ENCODE results near the gene FAM47E.

FAM47E gene, protein sequence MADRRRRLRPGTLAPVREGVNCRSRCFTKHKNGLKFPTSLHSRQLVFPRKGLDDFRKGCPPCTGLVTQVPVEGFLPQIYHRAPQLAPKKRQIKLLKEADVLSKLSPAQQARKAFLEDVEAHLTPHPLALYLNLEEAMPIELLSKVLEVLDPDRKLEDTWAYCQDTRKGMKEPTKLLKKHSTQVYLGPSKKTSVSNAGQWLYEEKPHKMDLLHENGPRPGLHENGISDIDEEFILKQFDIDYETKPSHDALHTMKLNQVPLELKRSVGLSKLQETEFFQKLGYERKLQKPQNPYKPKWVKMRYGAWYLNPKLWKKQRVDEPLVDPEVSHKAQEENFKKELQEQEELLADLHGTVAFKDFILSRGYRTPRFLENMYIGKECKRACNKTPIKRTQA

DNA sequence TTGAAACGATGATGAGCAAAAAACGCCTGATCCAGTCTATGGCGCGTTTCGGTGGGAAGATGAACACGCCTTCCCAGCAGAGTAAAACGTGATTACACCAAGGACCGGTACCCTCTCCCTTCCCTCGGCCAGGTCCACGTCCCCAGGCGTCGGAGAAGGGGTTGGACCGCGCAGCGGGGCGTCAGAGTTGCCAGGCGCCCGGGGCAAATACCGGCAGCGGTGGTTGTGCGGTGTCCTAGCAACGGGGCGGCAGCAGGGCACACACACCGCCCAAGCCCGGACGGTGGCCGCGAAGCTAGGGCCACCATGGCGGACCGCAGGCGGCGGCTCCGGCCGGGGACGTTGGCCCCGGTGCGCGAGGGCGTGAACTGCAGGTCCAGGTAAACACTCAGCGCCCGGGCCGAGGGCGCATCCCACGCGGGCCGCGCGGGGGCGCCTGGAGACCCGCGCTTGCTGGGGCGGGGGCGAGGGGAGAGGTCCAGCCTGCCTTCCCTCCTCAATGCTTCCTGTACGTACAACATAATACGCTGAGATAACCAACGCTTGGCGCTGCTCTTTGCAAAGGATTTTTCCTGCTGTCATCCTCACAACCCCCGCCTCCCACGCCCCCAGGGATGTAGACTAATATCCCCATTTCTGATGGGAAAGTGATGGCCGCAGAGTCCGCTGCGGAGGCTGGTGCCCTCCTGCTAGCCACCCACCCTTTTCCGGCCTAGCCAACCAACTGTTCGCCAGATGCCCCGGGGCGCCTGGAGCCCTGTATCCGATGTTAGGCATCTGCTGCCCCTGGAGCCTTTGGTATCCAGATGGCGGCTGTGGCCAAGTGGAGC lies at the start of gene FAM47E:
TSS of gene FAM47E (plus strand) at position 281 of the 830 bp plus-strand sequence. CDS start at position 307, 26 bp downstream.
- H3F3A ChIP-seq (ENCODE audit: control insufficient read depth, insufficient read depth), result no peaks in the 10 kb centered on the region
- TF ChIP-seq EZH2phosphoT487 (IDR thresholded peaks at IDR 0.05; ENCODE audit: borderline replicate concordance, low read length), result no peak
- TF ChIP-seq, protein P1, sequence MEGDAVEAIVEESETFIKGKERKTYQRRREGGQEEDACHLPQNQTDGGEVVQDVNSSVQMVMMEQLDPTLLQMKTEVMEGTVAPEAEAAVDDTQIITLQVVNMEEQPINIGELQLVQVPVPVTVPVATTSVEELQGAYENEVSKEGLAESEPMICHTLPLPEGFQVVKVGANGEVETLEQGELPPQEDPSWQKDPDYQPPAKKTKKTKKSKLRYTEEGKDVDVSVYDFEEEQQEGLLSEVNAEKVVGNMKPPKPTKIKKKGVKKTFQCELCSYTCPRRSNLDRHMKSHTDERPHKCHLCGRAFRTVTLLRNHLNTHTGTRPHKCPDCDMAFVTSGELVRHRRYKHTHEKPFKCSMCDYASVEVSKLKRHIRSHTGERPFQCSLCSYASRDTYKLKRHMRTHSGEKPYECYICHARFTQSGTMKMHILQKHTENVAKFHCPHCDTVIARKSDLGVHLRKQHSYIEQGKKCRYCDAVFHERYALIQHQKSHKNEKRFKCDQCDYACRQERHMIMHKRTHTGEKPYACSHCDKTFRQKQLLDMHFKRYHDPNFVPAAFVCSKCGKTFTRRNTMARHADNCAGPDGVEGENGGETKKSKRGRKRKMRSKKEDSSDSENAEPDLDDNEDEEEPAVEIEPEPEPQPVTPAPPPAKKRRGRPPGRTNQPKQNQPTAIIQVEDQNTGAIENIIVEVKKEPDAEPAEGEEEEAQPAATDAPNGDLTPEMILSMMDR (IDR thresholded peaks at IDR 0.05; ENCODE audit: low read depth, low read length, poor library complexity, severe bottlenecking), result no peak
- H3K4me3 ChIP-seq (ENCODE audit: low read length), result no peak within 1 kb of the TSS
- no peaks in the 10 kb centered on the region for H3K4me1 ChIP-seq (ENCODE audit: control insufficient read depth, low read length)
- no peaks in the 10 kb centered on the region for H3K9me3 ChIP-seq (ENCODE audit: control insufficient read depth, insufficient read depth, low read length)
- H3K36me3 ChIP-seq (ENCODE audit: control insufficient read depth, low read length), result no peaks in the 10 kb centered on the region
- H3K27ac ChIP-seq (ENCODE audit: low read depth, low read length), result no peak within 1 kb of the TSS
- no peaks in the 10 kb centered on the region for H3K27me3 ChIP-seq (ENCODE audit: control insufficient read depth, low read length)
- H3K9me2 ChIP-seq (replicated peaks; ENCODE audit: control insufficient read depth, low read length), result no peaks in the 10 kb centered on the region
- H4K20me1 ChIP-seq (ENCODE audit: control insufficient read depth, insufficient read depth, low read depth, low read length), result no peaks in the 10 kb centered on the region
- H3K4me2 ChIP-seq (ENCODE audit: low read length), result no peak within 1 kb of the TSS
- H3K79me2 ChIP-seq (ENCODE audit: control insufficient read depth, low read length), result no peaks in the 10 kb centered on the region

- H3K4me2 ChIP-seq (ENCODE audit: low read length), result no peak overlapping the region
- no peak overlapping the region for H3K4me3 ChIP-seq (ENCODE audit: low read length)
- peaks cover 18% of the 10 kb centered on the region for H3K4me1 ChIP-seq (ENCODE audit: control insufficient read depth, low read length)
These were observed 48.0 kb upstream of the FAM47E start for GRCh38 chr4:76203541-76203940.

GRCh38 chr4:76204936-76205335 lies 46.6 kb upstream of the FAM47E start:
- TF ChIP-seq, protein P1 (IDR thresholded peaks at IDR 0.05; ENCODE audit: low read depth, low read length, poor library complexity, severe bottlenecking), result no peak
- no peak for TF ChIP-seq EZH2phosphoT487 (IDR thresholded peaks at IDR 0.05; ENCODE audit: borderline replicate concordance, low read length)
- Histone ChIP-seq H3K9me3 (ENCODE audit: control insufficient read depth, insufficient read depth, low read length) (no peaks in the 10 kb centered on the region), H4K20me1 (ENCODE audit: control insufficient read depth, insufficient read depth, low read depth, low read length) (no peaks in the 10 kb centered on the region), H3K36me3 (ENCODE audit: control insufficient read depth, low read length) (no peaks in the 10 kb centered on the region), H3K9me2 (replicated peaks; ENCODE audit: control insufficient read depth, low read length) (no peaks in the 10 kb centered on the region), H3K4me1 (ENCODE audit: control insufficient read depth, low read length) (peaks cover 4% of the 10 kb centered on the region), H3F3A (ENCODE audit: control insufficient read depth, insufficient read depth) (no peaks in the 10 kb centered on the region), H3K79me2 (ENCODE audit: control insufficient read depth, low read length) (no peaks in the 10 kb centered on the region), H3K4me2 (ENCODE audit: low read length) (no peak overlapping the region), H3K27ac (ENCODE audit: low read depth, low read length) (no peak overlapping the region), H3K27me3 (ENCODE audit: control insufficient read depth, low read length) (peaks cover 4% of the 10 kb centered on the region; the same call in 1 of the 2 replicates), H3K4me3 (ENCODE audit: low read length) (no peak overlapping the region)

More at GRCh38 chr4:76203541-76203940, 48.0 kb upstream of the FAM47E start:
- no peaks in the 10 kb centered on the region for H3K9me2 ChIP-seq (replicated peaks; ENCODE audit: control insufficient read depth, low read length)
- H3K27ac ChIP-seq (ENCODE audit: low read depth, low read length), result no peak overlapping the region
- TF ChIP-seq EZH2phosphoT487 (IDR thresholded peaks at IDR 0.05; ENCODE audit: borderline replicate concordance, low read length), result no peak
- TF ChIP-seq, protein P1 (IDR thresholded peaks at IDR 0.05; ENCODE audit: low read depth, low read length, poor library complexity, severe bottlenecking), result no peak
- no peaks in the 10 kb centered on the region for H3K36me3 ChIP-seq (ENCODE audit: control insufficient read depth, low read length)
- H3K9me3 ChIP-seq (ENCODE audit: control insufficient read depth, insufficient read depth, low read length), result no peaks in the 10 kb centered on the region
- H4K20me1 ChIP-seq (ENCODE audit: control insufficient read depth, insufficient read depth, low read depth, low read length), result no peaks in the 10 kb centered on the region
- peaks cover 4% of the 10 kb centered on the region; the same call in 1 of the 2 replicates for H3K27me3 ChIP-seq (ENCODE audit: control insufficient read depth, low read length)
- 0 out of 2 replicates have a peak, but pooled peaks cover 2% of the 10 kb centered on the region for H3F3A ChIP-seq (ENCODE audit: control insufficient read depth, insufficient read depth)
- no peaks in the 10 kb centered on the region for H3K79me2 ChIP-seq (ENCODE audit: control insufficient read depth, low read length)

Measured in DOHH2 (cell line).